Neutrophil (primary cell): Measurements from ENCODE around the gene CHAF1B.

ENCODE experiments used
- H3K27ac ChIP-seq: fragments of 200-600 bp; sonication (generic); 2 replicates; pipeline ENCODE4 v1.5.1; 2016; ENCODE audit warnings: mild to moderate bottlenecking, moderate library complexity
- H3K27me3 ChIP-seq: fragments of 200-600 bp; sonication (generic); 2 replicates; pipeline ENCODE4 v1.6.0; 2016; ENCODE audit warnings: mild to moderate bottlenecking
- H3K36me3 ChIP-seq: fragments of 200-600 bp; sonication (generic); 2 replicates; pipeline ENCODE4 v1.5.1; 2017
- H3K4me1 ChIP-seq, 2 experiments: fragments of 200-600 bp in 1 of 2; sonication (generic) in 1 of 2; 1 replicate in 1 of 2; 2 replicates in 1 of 2; pipeline versions ENCODE4 v1.5.1 to v1.6.1; 2013 to 2016; ENCODE audit warnings: low read depth in 1 of 2, low read length in 1 of 2, mild to moderate bottlenecking in 1 of 2, moderate library complexity in 1 of 2; ENCODE audit not compliant: control insufficient read depth in 1 of 2, insufficient read depth in 1 of 2
- H3K4me3 ChIP-seq, 2 experiments: fragments of 200-600 bp in 1 of 2; sonication (generic) in 1 of 2; 1 replicate in 1 of 2; 2 replicates in 1 of 2; pipeline ENCODE4 v1.5.1; 2013 to 2016; ENCODE audit warnings: low read depth in 1 of 2, low read length in 1 of 2, mild to moderate bottlenecking in 1 of 2, moderate library complexity in 1 of 2
- H3K9me3 ChIP-seq: fragments of 200-600 bp; sonication (generic); 2 replicates; pipeline ENCODE4 v1.5.1; 2016
- CTCF ChIP-seq: fragments of 200-600 bp; sonication (generic); IDR thresholded peaks from 2 replicates; pipeline ENCODE4 v1.5.1; 2016; ENCODE audit warnings: antibody characterized with exemption

The CHAF1B gene

GRCh38 chr21:36424592-36424991, 39.4 kb downstream of the CHAF1B start:
- H3K9me3 ChIP-seq: no peaks in the 10 kb centered on the region
- no peaks in the 10 kb centered on the region for H3K4me1 ChIP-seq
- H3K27ac ChIP-seq: no peak overlapping the region
- TF ChIP-seq CTCF: no peak
- no peak overlapping the region for H3K4me3 ChIP-seq
- no peaks in the 10 kb centered on the region for H3K36me3 ChIP-seq
- H3K27me3 ChIP-seq: peaks cover 14% of the 10 kb centered on the region

- peaks cover 21% of the 10 kb centered on the region for H3K27me3 ChIP-seq
- H3K9me3 ChIP-seq: no peaks in the 10 kb centered on the region
- H3K4me1 ChIP-seq: peaks cover 4 to 5% of the 10 kb centered on the region in 2 experiments
- H3K27ac ChIP-seq: no peak overlapping the region
- H3K36me3 ChIP-seq: no peaks in the 10 kb centered on the region
- no peak overlapping the region for H3K4me3 ChIP-seq
- no peak for TF ChIP-seq CTCF
Measured at GRCh38 chr21:36425286-36425685, 40.1 kb downstream of the CHAF1B start.

GRCh38 chr21:36427502-36427901, 42.3 kb downstream of the CHAF1B start:
- Histone ChIP-seq H3K4me1 (peaks cover 4 to 5% of the 10 kb centered on the region in 2 experiments), H3K9me3 (no peaks in the 10 kb centered on the region), H3K27ac (no peak overlapping the region), H3K36me3 (no peaks in the 10 kb centered on the region), H3K4me3 (no peak overlapping the region), H3K27me3 (peaks cover 43% of the 10 kb centered on the region)
- no peak for TF ChIP-seq CTCF

- Histone ChIP-seq H3K27me3 (peaks cover 49% of the 10 kb centered on the region), H3K9me3 (no peaks in the 10 kb centered on the region), H3K4me3 (no peak overlapping the region), H3K36me3 (no peaks in the 10 kb centered on the region), H3K27ac (no peak overlapping the region), H3K4me1 (peaks cover 4 to 5% of the 10 kb centered on the region in 2 experiments)
- TF ChIP-seq CTCF: no peak
Measured at GRCh38 chr21:36428761-36429432, 43.7 kb downstream of the CHAF1B start.

GRCh38 chr21:36429947-36430546, 44.9 kb downstream of the CHAF1B start:
- no peaks in the 10 kb centered on the region for H3K36me3 ChIP-seq
- no peaks in the 10 kb centered on the region for H3K9me3 ChIP-seq
- H3K4me1 ChIP-seq: peaks cover 4 to 5% of the 10 kb centered on the region in 2 experiments
- H3K27ac ChIP-seq: no peak overlapping the region
- H3K4me3 ChIP-seq: no peak overlapping the region
- H3K27me3 ChIP-seq: peaks cover 49% of the 10 kb centered on the region
- TF ChIP-seq CTCF: no peak
